ENCODE measurements around the gene EEF1AKMT3.

- TF ChIP-seq CTCF (IDR thresholded peaks at IDR 0.05) (no peak), EP300 (IDR thresholded peaks at IDR 0.05) (no peak), POLR2A (IDR thresholded peaks at IDR 0.05) (no peak), POLR2AphosphoS5 (IDR thresholded peaks at IDR 0.05) (no peak)
Measured at GRCh38 chr12:57753756-57754337, 18.6 kb upstream of the EEF1AKMT3 start.

All from stomach (tissue), 4 donors.